Tibial nerve (tissue), 4 donors: ENCODE measurements around the gene ZNF580. TPM values are rescaled to one million over a fixed set of nuclear protein-coding genes. Genes with fewer than 3 reads are reported as not detected.

ENCODE experiments used
- DNase-seq, 2 donors: peaks; one replicate each; pipeline ENCODE4 v3.0.0-alpha.2; 2019; ENCODE audit warnings: low spot score in 2 of 2
- H3K27ac ChIP-seq, 4 donors: fragments of 200-600 bp; sonication (generic) in 3 of 4; one replicate each; pipeline ENCODE4 v1.5.1; 2017 to 2019; ENCODE audit warnings: mild to moderate bottlenecking in 1 of 4
- H3K27me3 ChIP-seq, 2 donors: fragments of 200-600 bp; sonication (generic) in 1 of 2; one replicate each; pipeline versions ENCODE4 v1.5.1 to v1.6.0; 2017 to 2019
- H3K36me3 ChIP-seq, 3 donors: fragments of 200-600 bp; sonication (generic); one replicate each; pipeline ENCODE4 v1.5.1; 2018 to 2019
- H3K4me1 ChIP-seq, 4 donors: fragments of 200-600 bp; sonication (generic) in 3 of 4; one replicate each; pipeline ENCODE4 v1.5.1; 2017 to 2019
- H3K4me3 ChIP-seq, 4 donors: fragments of 200-600 bp; sonication (generic) in 3 of 4; one replicate each; pipeline ENCODE4 v1.5.1; 2017 to 2019; ENCODE audit warnings: mild to moderate bottlenecking in 1 of 4, moderate library complexity in 1 of 4
- H3K9me3 ChIP-seq, 4 donors: fragments of 200-600 bp; sonication (generic) in 3 of 4; one replicate each; pipeline ENCODE4 v1.5.1; 2017 to 2019
- CTCF ChIP-seq, 5 experiments: fragments of 200-600 bp in 3 of 5; fragments of 450-650 bp in 2 of 5; sonication (generic) in 3 of 5; IDR thresholded peaks; one replicate each; pipeline ENCODE4 v1.5.1; 2016 to 2019; ENCODE audit warnings: antibody characterized with exemption in 5 of 5, mild to moderate bottlenecking in 3 of 5, moderate library complexity in 2 of 5
- EP300 ChIP-seq, 2 donors: sonication (generic); formaldehyde crosslinking; IDR thresholded peaks; one replicate each; pipeline ENCODE4 v1.6.1; 2017; ENCODE audit warnings: antibody characterized with exemption in 2 of 2, mild to moderate bottlenecking in 1 of 2
- POLR2A ChIP-seq, 2 donors: fragments of 450-650 bp; IDR thresholded peaks; one replicate each; pipeline ENCODE4 v1.6.1; 2017; ENCODE audit warnings: antibody characterized with exemption in 2 of 2, mild to moderate bottlenecking in 2 of 2, moderate library complexity in 2 of 2
- WGBS, 2 donors: methylation state at CpG; one replicate each; pipeline ENCODE4 v1.1.5; 2018; 5-methylcytosine and 5-hydroxymethylcytosine counted together
- total RNA-seq, 4 donors: library from RNA; depleted of rRNA; stranded (reverse); fragments of >200 nt; gene quantifications; one replicate each; pipeline ENCODE4 v1.1.0, GENCODE V29; 2016

The ZNF580 gene
- total RNA-seq, 4 donors from 2014 or later, result 24.1 to 67.5 (median 35.0) TPM

GRCh38 chr19:55599842-55600661 is 40.8 kb upstream of the ZNF580 start, which contains the start of gene ZNF524:
TSS of gene ZNF524 (plus strand) at chr19:55600288. CDS start at chr19:55602113, 1,825 bp downstream.
- Histone ChIP-seq H3K27me3 (no peaks in the 10 kb centered on the region), H3K36me3 (peaks cover 0 to 40% (median 0%) of the 10 kb centered on the region in 3 donors), H3K4me1 (peaks cover 0 to 40% (median 7%) of the 10 kb centered on the region in 4 donors), H3K4me3 (peak within 1 kb of the TSS; percentile 50 to 86 (median 76)), H3K27ac (peak within 1 kb of the TSS; percentile 88 to 99 (median 95)), H3K9me3 (no peaks in the 10 kb centered on the region)
- 0% methylated on average over 9 to 29 of the region's 97 CpGs for WGBS, 2 donors
- TF ChIP-seq POLR2A (IDR thresholded peaks at IDR 0.05), result no peak
- peak in 1 of 2 donors; percentile 61 for TF ChIP-seq EP300 (IDR thresholded peaks at IDR 0.05)
- TF ChIP-seq CTCF (IDR thresholded peaks at IDR 0.05), result peak in 2 of 5 experiments; percentile 18 to 54
- DNase-seq, result peak; percentile 64 to 81

- H3K9me3 ChIP-seq, result no peaks in the 10 kb centered on the region
- H3K36me3 ChIP-seq, result peaks cover 0 to 35% (median 0%) of the 10 kb centered on the region in 3 donors
- no peak for DNase-seq
- no peaks in the 10 kb centered on the region for H3K27me3 ChIP-seq
- H3K4me1 ChIP-seq, result peaks cover 0 to 40% (median 7%) of the 10 kb centered on the region in 4 donors
- TF ChIP-seq EP300 (IDR thresholded peaks at IDR 0.05) (no peak), POLR2A (IDR thresholded peaks at IDR 0.05) (no peak), CTCF (IDR thresholded peaks at IDR 0.05) (no peak)
- H3K27ac ChIP-seq, result peak overlapping the region; percentile 88 to 99 (median 95)
- H3K4me3 ChIP-seq, result peak overlapping the region; percentile 50 to 86 (median 76)
- WGBS, 2 donors, result 8 to 12% methylated on average over 7 to 9 of the region's 15 CpGs
Measured at GRCh38 chr19:55600662-55601028, 40.2 kb upstream of the ZNF580 start.

GRCh38 chr19:55601084-55601483 is 39.7 kb upstream of the ZNF580 start:
- DNase-seq, result no peak
- Histone ChIP-seq H3K4me1 (peaks cover 0 to 42% (median 8%) of the 10 kb centered on the region in 4 donors), H3K36me3 (peaks cover 0 to 30% (median 0%) of the 10 kb centered on the region in 3 donors), H3K9me3 (no peaks in the 10 kb centered on the region), H3K4me3 (peak overlapping the region; percentile 50 to 86 (median 76)), H3K27me3 (no peaks in the 10 kb centered on the region), H3K27ac (peak overlapping the region; percentile 88 to 99 (median 95))
- TF ChIP-seq POLR2A (IDR thresholded peaks at IDR 0.05), result no peak
- no peak for TF ChIP-seq EP300 (IDR thresholded peaks at IDR 0.05)
- TF ChIP-seq CTCF (IDR thresholded peaks at IDR 0.05), result no peak
- WGBS, 2 donors, result 73 to 75% methylated on average over 4 of the region's 4 CpGs

- H3K27ac ChIP-seq, result peak overlapping the region in 1 of 4 donors; percentile 91
- peaks cover 0 to 17% (median 0%) of the 10 kb centered on the region in 3 donors for H3K36me3 ChIP-seq
- no peak for TF ChIP-seq POLR2A (IDR thresholded peaks at IDR 0.05)
- TF ChIP-seq CTCF (IDR thresholded peaks at IDR 0.05), result no peak
- no peak for TF ChIP-seq EP300 (IDR thresholded peaks at IDR 0.05)
- no peak for DNase-seq
- no peaks in the 10 kb centered on the region for H3K9me3 ChIP-seq
- H3K27me3 ChIP-seq, result no peaks in the 10 kb centered on the region
- 89 to 95% methylated on average over 50 to 60 of the region's 60 CpGs for WGBS, 2 donors
- H3K4me3 ChIP-seq, result no peak overlapping the region
- H3K4me1 ChIP-seq, result peaks cover 0 to 55% (median 15%) of the 10 kb centered on the region in 4 donors
Measured at GRCh38 chr19:55602104-55603001, 38.4 kb upstream of the ZNF580 start.
